ENCODE results near the gene KLRB1. TPM values are rescaled to one million over a fixed set of nuclear protein-coding genes. Genes with fewer than 3 reads are reported as not detected.
A peak's percentile ranks its signal among the peaks of the same experiment; 100 is the strongest.
"Not testable (repeated sequence)": the region's sequence is repeated elsewhere in the genome, so short reads cannot be mapped to it uniquely, and the experiment has no call there.

KLRB1 gene
- total RNA-seq, 1 donor from 2014 or later, result not detected

DNA sequence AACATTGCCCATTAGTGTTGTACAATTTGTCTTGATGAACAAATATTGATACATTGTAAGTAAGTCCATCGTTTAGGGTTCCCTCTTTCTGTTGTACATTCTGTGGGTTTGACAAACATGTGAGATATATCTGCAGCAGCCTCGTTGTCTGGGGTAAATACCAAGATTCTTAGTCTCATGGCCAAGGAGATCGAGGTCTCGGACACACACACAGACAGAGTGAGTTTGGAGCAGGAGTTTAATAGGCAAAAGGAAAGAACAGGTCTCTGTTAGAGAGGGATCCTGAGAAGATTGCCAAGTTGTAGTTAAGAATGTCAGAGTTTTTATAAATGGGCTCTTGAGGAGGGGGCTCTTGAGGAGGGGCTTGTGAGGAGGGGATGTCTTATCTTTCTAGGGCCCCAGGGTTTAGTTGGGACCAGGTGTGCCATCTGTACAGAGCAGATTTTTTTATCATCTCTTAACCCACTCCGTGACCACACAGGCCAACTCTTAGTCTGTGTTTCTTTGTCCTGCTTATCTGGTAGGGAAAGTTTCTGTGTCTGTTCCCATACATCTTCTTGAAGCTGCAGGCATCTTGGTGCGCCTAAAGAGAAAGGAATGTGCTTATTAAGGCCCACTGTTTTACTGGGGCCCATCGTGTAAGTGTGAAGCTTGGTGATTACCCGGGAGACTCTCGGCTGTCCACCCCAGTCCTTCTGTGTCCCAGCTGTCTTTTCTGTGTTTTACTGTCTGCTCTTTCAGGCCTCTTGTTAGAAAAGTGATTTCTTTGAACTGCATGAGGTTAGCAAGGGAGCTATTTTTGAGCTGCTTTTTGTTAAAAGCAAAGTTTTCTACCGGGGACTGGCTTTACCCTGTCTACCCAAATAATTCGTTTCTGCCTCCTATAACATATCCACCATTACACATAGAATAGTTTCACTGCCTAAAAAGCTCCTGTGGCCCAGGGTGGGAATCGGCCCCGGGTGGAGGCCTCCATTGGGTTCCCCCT is 39.4 kb upstream of the KLRB1 start:
- TF ChIP-seq, protein P1, sequence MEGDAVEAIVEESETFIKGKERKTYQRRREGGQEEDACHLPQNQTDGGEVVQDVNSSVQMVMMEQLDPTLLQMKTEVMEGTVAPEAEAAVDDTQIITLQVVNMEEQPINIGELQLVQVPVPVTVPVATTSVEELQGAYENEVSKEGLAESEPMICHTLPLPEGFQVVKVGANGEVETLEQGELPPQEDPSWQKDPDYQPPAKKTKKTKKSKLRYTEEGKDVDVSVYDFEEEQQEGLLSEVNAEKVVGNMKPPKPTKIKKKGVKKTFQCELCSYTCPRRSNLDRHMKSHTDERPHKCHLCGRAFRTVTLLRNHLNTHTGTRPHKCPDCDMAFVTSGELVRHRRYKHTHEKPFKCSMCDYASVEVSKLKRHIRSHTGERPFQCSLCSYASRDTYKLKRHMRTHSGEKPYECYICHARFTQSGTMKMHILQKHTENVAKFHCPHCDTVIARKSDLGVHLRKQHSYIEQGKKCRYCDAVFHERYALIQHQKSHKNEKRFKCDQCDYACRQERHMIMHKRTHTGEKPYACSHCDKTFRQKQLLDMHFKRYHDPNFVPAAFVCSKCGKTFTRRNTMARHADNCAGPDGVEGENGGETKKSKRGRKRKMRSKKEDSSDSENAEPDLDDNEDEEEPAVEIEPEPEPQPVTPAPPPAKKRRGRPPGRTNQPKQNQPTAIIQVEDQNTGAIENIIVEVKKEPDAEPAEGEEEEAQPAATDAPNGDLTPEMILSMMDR (conservative IDR thresholded peaks at IDR 0.05; ENCODE audit: low read depth, low read length), result no peak
- H3K4me3 ChIP-seq (ENCODE audit: low read depth, low read length), result peak overlapping the region; percentile 78
- DNase-seq (ENCODE audit: low read depth), result no peak

DNA sequence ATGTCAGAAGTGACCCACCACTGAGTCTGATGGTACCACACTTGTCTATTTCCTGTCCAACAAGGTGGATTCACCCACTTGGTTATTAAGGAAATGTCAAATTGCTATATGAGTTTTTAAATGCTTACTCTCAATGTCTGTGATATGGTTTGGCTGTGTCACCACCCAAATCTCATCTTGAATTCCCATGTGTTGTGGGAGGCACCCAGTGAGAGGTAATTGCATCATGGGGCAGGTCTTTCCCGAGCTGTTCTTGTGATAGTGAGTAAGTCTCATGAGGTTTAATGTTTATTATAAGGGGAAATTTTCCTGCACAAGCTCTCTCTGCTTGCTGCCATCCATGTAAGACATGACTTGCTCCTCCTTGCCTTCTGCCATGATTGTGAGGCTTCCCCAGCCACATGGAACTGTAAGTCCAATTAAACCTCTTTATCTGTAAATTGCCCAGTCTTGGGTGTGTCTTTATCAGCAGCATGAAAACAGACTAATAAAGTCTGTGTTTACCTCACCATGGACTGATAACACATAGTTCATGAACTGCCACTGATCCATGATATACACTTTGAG is 37.4 kb upstream of the KLRB1 start:
- not testable (repeated sequence) for H3K4me3 ChIP-seq (ENCODE audit: low read depth, low read length); DNase-seq (ENCODE audit: low read depth)

DNA sequence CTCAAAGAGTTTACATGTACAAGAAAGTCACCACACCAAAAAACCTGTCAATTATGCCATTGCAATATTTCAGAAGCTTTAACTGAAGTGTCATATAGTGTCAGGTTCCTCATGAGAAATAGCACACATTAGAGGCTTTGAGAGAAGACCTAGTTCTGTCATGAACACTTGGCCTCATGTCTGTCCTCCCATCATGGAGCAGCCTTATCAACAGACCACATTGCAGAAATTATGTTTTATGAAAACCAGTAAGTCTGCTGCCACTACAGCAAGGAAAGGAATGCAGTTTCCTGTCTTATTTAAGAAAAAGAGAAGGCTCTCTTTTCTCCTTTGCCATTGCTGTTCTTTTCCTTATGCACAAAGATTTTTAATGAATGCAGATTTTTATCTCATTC is 35.5 kb upstream of the KLRB1 start:
- DNase-seq (ENCODE audit: low read depth), result no peak
- no peak overlapping the region for H3K4me3 ChIP-seq (ENCODE audit: low read depth, low read length)
- TF ChIP-seq, protein P1 (conservative IDR thresholded peaks at IDR 0.05; ENCODE audit: low read depth, low read length), result no peak

DNA sequence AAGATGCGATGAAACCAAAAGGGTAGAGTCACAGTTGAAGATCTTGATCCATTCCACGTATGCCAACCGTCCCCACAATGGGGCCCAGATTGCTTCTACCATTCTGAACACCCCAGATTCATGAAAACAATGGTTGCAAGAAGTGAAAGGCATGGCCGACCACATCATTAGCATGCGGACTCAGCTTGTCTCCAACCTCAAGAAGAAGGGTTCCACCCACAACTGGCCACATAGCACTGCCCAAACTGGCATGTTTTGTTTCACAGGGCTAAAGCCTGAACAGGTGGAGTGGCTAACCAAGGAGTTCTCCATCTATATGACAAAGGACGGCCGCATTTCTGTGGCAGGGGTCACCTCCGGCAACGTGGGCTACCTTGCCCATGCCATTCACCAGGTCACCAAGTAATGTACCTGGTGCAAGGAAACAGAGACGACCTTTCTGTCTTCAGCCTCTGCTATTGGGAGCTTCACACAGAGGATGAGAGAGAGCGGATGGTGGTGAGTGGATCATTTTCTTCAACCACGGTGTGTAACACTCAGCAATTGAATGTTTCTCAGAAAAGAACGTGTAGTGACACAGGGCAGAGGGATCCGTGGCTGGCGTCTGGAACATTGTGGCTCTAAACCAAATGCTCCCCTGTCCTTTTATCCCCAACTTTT is 35.0 kb upstream of the KLRB1 start:
- H3K4me3 ChIP-seq (ENCODE audit: low read depth, low read length), result no peak overlapping the region
- TF ChIP-seq, protein P1 (conservative IDR thresholded peaks at IDR 0.05; ENCODE audit: low read depth, low read length), result no peak

DNA sequence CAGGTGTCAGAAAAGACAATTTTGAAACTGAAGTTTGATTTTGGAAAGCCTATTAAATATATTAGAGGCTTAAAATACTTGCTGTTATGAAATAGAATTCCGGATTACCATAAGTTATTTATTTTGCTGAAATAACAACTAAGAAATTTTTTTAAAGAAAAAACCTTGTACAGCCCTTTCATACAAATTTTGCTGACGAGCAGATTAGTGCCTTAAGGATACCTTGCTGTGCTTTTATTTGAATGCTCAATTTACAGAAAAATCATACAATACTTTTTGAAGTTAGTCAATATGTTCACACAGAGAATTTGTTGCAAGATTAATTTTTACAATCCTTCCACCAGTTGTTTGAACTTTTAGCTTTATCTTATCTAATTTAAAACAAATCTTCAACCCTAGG is 32.3 kb upstream of the KLRB1 start:
- no peak for DNase-seq (ENCODE audit: low read depth)
- TF ChIP-seq, protein P1 (conservative IDR thresholded peaks at IDR 0.05; ENCODE audit: low read depth, low read length), result no peak
- H3K4me3 ChIP-seq (ENCODE audit: low read depth, low read length), result no peak overlapping the region

More for the DNA sequence above, 35.0 kb upstream of the KLRB1 start:
- no peak for DNase-seq (ENCODE audit: low read depth)

DNA sequence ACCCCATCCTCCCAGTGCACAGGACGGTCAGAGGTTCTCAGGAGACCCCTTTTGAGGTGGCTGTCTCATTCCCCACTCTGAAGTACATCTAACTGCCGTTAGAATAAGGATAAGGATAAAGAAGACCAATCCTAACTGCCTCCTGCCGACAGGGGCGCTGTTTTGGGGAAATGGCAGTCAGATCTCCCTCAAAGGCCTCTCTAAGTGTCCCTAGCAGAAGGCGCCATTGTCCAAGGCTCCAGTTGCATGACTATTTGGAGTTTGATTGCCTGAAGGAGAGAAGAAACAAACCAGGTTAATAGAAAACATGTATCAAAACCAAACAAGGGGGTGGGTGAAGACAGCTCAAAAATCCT is 29.1 kb upstream of the KLRB1 start:
- no peak overlapping the region for H3K4me3 ChIP-seq (ENCODE audit: low read depth, low read length)
- DNase-seq (ENCODE audit: low read depth), result no peak
- TF ChIP-seq, protein P1 (conservative IDR thresholded peaks at IDR 0.05; ENCODE audit: low read depth, low read length), result no peak

DNA sequence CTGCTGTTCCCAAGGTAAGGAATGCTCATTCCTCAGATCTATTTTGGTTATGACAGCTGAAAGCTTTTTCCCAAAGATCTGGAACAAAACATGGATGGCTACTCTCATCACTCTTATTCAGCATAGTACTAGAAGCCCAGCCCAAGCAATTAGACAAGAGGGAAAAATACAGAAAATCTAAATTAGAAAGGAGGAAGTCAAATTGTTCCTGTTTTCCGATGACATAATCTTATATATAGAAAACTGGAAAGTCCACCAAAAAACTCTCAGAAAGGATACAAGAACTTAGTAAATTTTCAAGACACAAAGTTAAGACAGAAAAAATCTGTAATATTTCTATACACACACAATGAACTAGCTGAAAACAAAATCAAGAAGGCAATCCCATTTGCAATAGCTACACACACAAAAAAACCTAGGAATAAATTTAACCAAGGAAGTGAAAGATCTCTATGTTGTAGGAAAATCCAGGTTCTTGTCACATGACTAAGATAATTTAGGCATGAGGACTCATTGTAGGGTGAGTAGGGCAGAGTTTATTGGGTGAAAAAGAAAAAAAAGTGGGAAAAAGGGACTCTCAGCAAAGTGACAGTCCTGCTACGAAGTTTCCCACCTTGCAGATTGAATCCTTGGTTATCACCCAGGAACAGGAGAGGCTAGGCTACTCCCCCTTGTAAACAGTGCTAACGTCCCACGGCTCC is 28.6 kb upstream of the KLRB1 start:
- TF ChIP-seq, protein P1 (conservative IDR thresholded peaks at IDR 0.05; ENCODE audit: low read depth, low read length), result no peak
- DNase-seq (ENCODE audit: low read depth), result no peak
- no peak overlapping the region for H3K4me3 ChIP-seq (ENCODE audit: low read depth, low read length)
